K562 (cell line): ENCODE measurements around the gene F8A1. TPM values are rescaled to one million over a fixed set of nuclear protein-coding genes. Genes with fewer than 3 reads are reported as not detected.

ENCODE experiments used
- ATAC-seq: fragments of 200-7000 bp; cut with Tn5 transposase; 3 replicates; pipeline ENCODE4 v1.9.1; 2020; ENCODE audit warnings: moderate library complexity
- BruUV-seq: library from RNA; stranded (reverse); fragments of 400-500 nt; replicated peaks from 2 replicates; lab custom pipeline; 2021; lab: Mats Ljungman, UMichigan
- CTCF ChIA-PET: fragments of 300-600 bp; formaldehyde crosslinking; extraction: SDS; loops from one replicate; lab custom pipeline; 2021; ENCODE audit warnings: low intra/inter-chr PET ratio; lab: Yijun Ruan, JAX
- POLR2A ChIA-PET: fragments of 300-600, 350-650 bp; sonication (Branson Sonifier 250); formaldehyde crosslinking; extraction: SDS; loops from one replicate; lab custom pipeline; 2021; ENCODE audit warnings: antibody characterized with exemption, inconsistent platforms; lab: Yijun Ruan, JAX
- DNase-seq, 4 experiments: peaks; one replicate each; pipeline versions ENCODE4 v3.0.0 to v3.0.0-alpha.2; 2011 to 2018; ENCODE audit warnings: low spot score in 3 of 4, mixed read lengths in 3 of 4; ENCODE audit errors: extremely low read depth in 1 of 4
- FAIRE-seq: peaks from 2 replicates; lab custom pipeline; 2011; peaks lifted over from hg19 to GRCh38; lab: Jason Lieb, UNC
- H2AFZ ChIP-seq: 2 replicates; pipeline ENCODE4 v1.6.0; 2011; ENCODE audit warnings: low read depth, low read length, control low read depth, inconsistent platforms
- H3K27ac ChIP-seq: fragments of 200-600 bp; 3 replicates; pipeline ENCODE4 v1.8.0; 2011; ENCODE audit warnings: low read depth, mild to moderate bottlenecking, control low read depth, inconsistent platforms, low read length, moderate library complexity, mixed read lengths; ENCODE audit errors: extremely low read depth
- H3K27me3 ChIP-seq, 2 experiments: fragments of 300-600 bp in 1 of 2; 2 replicates in 1 of 2; 3 replicates in 1 of 2; pipeline versions ENCODE4 v1.6.0 to v1.8.0; 2011; ENCODE audit warnings: inconsistent platforms in 2 of 2, low read length in 2 of 2, mild to moderate bottlenecking in 1 of 2, mixed read lengths in 1 of 2, moderate library complexity in 1 of 2; ENCODE audit not compliant: control insufficient read depth in 2 of 2, insufficient read depth in 2 of 2
- H3K36me3 ChIP-seq: fragments of 300-600 bp; 3 replicates; pipeline ENCODE4 v1.8.0; 2011; ENCODE audit warnings: mild to moderate bottlenecking, low read length, inconsistent platforms; ENCODE audit not compliant: control insufficient read depth, insufficient read depth
- H3K4me1 ChIP-seq, 2 experiments: fragments of 200-600 bp in 1 of 2; replicated peaks in 1 of 2; 2 replicates in 1 of 2; 3 replicates in 1 of 2; pipeline versions ENCODE4 v1.5.1 to v1.8.0; 2011; ENCODE audit warnings: inconsistent platforms in 2 of 2, low read length in 2 of 2, mild to moderate bottlenecking in 1 of 2, mixed read lengths in 1 of 2, moderate library complexity in 1 of 2; ENCODE audit not compliant: control insufficient read depth in 2 of 2, insufficient read depth in 2 of 2
- H3K4me2 ChIP-seq: 2 replicates; pipeline ENCODE4 v1.6.1; 2011; ENCODE audit warnings: low read length, control low read depth, inconsistent platforms, mixed read lengths; ENCODE audit not compliant: insufficient read depth
- H3K4me3 ChIP-seq: fragments of 200-600 bp; sonication (generic), shearing (Covaris generic); 2 replicates; pipeline ENCODE4 v1.5.1; 2016; ENCODE audit warnings: control low read depth, inconsistent platforms
- H3K79me2 ChIP-seq: fragments of 200-600 bp; 3 replicates; pipeline ENCODE4 v1.8.0; 2011; ENCODE audit warnings: low read length, inconsistent platforms; ENCODE audit not compliant: control insufficient read depth, insufficient read depth
- H3K9ac ChIP-seq, 2 experiments: 2 replicates each; pipeline versions ENCODE4 v1.6.0 to v1.6.1; 2011; ENCODE audit warnings: low read depth in 2 of 2, low read length in 2 of 2, control low read depth in 1 of 2, inconsistent platforms in 1 of 2, mild to moderate bottlenecking in 1 of 2, mixed read lengths in 1 of 2; ENCODE audit not compliant: insufficient read depth in 1 of 2
- H3K9me1 ChIP-seq: one replicate; pipeline ENCODE4 v1.6.0; 2011; ENCODE audit warnings: inconsistent platforms, mild to moderate bottlenecking, low read length, moderate library complexity; ENCODE audit not compliant: control insufficient read depth, insufficient read depth
- H3K9me3 ChIP-seq: replicated peaks from 2 replicates; pipeline ENCODE4 v1.5.1; 2011; ENCODE audit warnings: low read depth, low read length, inconsistent platforms; ENCODE audit not compliant: control insufficient read depth, insufficient read depth
- H4K20me1 ChIP-seq: replicated peaks from 2 replicates; pipeline ENCODE4 v1.6.1; 2011; ENCODE audit warnings: low read length, inconsistent platforms, mixed read lengths; ENCODE audit not compliant: control insufficient read depth, insufficient read depth
- ARID3B ChIP-seq: fragments of 250-450 bp; sonication (Bioruptor Pico); IDR thresholded peaks from 2 replicates; pipeline ENCODE4 v1.4.0; 2020; ENCODE audit warnings: borderline replicate concordance
- BCOR ChIP-seq: fragments of 450-650 bp; IDR thresholded peaks from 2 replicates; pipeline ENCODE4 v1.6.1; 2016
- CHD1 ChIP-seq: fragments of 200-600 bp; sonication (generic); IDR thresholded peaks from one replicate; pipeline ENCODE4 v1.6.1; 2012; ENCODE audit warnings: mild to moderate bottlenecking, moderate library complexity, low read length, inconsistent platforms
- KAT8 ChIP-seq: fragments of 450-650 bp; IDR thresholded peaks from 2 replicates; pipeline ENCODE4 v1.6.1; 2016; ENCODE audit warnings: low read depth, mild to moderate bottlenecking
- MCM3 ChIP-seq: fragments of 450-650 bp; IDR thresholded peaks from 2 replicates; pipeline ENCODE4 v1.6.1; 2016
- SREBF1 ChIP-seq: fragments of 150-350 bp; IDR thresholded peaks from 2 replicates; pipeline ENCODE4 v1.6.1; 2014; ENCODE audit warnings: antibody characterized with exemption, low read depth, low read length, borderline replicate concordance
- WGBS: fragments of 100-300 bp; shearing (Covaris generic); methylation state at CpG from one replicate; pipeline ENCODE4 v1.1.6; 2016; ENCODE audit warnings: low coverage, mixed read lengths; ENCODE audit not compliant: insufficient coverage; ENCODE audit errors: missing lambda C conversion rate; 5-methylcytosine and 5-hydroxymethylcytosine counted together
- in situ Hi-C: fragments of 300-500 bp; cut with MboI; formaldehyde crosslinking; loops from 4 replicates; pipeline ENCODE4 v1.15.0; 2018; ENCODE audit warnings: inconsistent platforms, mixed read lengths
- intact Hi-C: fragments of 100-400 bp; cut with micrococcal nuclease; formaldehyde crosslinking; loops from 2 replicates; pipeline ENCODE4 v1.14.2; 2022
- polyA plus RNA-seq, 8 experiments: library from polyadenylated mRNA; depleted of rRNA in 4 of 8; stranded (reverse) in 5 of 8; unstranded in 3 of 8; fragments of >200 nt; fragmentation: Nextera tagmentation in 2 of 8; fragmentation: Illumina TruSeq in 1 of 8; extraction: Ambion mirVana in 2 of 8; extraction: Trizol in 1 of 8; gene quantifications; 2 replicates each; pipeline versions ENCODE4 v1.2.1 to v1.2.3, GENCODE V29; 2011 to 2014; ENCODE audit warnings: inconsistent platforms in 1 of 8, missing spikeins in 1 of 8
- total RNA-seq, 7 experiments: library from RNA; depleted of rRNA in 6 of 7; stranded (reverse); fragments of >200 nt in 6 of 7; fragmentation: Illumina TruSeq in 2 of 7; extraction: Trizol in 2 of 7; gene quantifications; 2 replicates each; pipeline versions ENCODE4 v1.2.1 to v1.2.3, GENCODE V29; 2011 to 2021; ENCODE audit warnings: low replicate concordance in 1 of 7

The F8A1 gene
- total and polyA plus RNA-seq, 9 of the 15 experiments (the other 6 are each of a cell fraction or from before 2014, with no cell fraction given) = 0.11 to 0.27 TPM; not detected in 7

GRCh38 chrX:154890990-154891639, 5.0 kb downstream of the F8A1 start (continued):
- TF ChIP-seq BCOR (no peak), MCM3 (no peak), CHD1 (no peak)

GRCh38 chrX:154892296-154892695, 6.1 kb downstream of the F8A1 start:
- Histone ChIP-seq H2AFZ (no peak overlapping the region), H3K4me3 (no peak overlapping the region), H3K36me3 (no peaks in the 10 kb centered on the region), H3K9me1 (no peaks in the 10 kb centered on the region), H4K20me1 (no peaks in the 10 kb centered on the region), H3K9ac (no peak overlapping the region), H3K4me2 (no peak overlapping the region), H3K79me2 (no peaks in the 10 kb centered on the region), H3K27me3 (no peaks in the 10 kb centered on the region; a peak in 1 of 5 replicates), H3K27ac (no peak overlapping the region), H3K4me1 (no peaks in the 10 kb centered on the region), H3K9me3 (no peaks in the 10 kb centered on the region)
- intact Hi-C loops (no loop called here), in situ Hi-C loops (loop anchor here (25.0 kb wide), 1 partner anchor 570 kb away; the partner anchor contains the start of gene F8A3)
- FAIRE-seq (no peak), DNase-seq (no peak), ATAC-seq (no peak)
- POLR2A ChIA-PET = no interaction called here
- no TSS peak for BruUV-seq
- no peak for TF ChIP-seq KAT8
- TF ChIP-seq SREBF1 = no peak
- no peak for TF ChIP-seq ARID3B (CRISPR knock-in tag)
- 0% methylated on average over 1 of the region's 1 CpG for WGBS
- CTCF ChIA-PET = no interaction called here
